ENCODE measurements around the gene TBPL1. TPM values are rescaled to one million over a fixed set of nuclear protein-coding genes. Genes with fewer than 3 reads are reported as not detected.

Gene TBPL1
- total RNA-seq, 1 experiment from 2014 or later, result 40.9 TPM

DNA sequence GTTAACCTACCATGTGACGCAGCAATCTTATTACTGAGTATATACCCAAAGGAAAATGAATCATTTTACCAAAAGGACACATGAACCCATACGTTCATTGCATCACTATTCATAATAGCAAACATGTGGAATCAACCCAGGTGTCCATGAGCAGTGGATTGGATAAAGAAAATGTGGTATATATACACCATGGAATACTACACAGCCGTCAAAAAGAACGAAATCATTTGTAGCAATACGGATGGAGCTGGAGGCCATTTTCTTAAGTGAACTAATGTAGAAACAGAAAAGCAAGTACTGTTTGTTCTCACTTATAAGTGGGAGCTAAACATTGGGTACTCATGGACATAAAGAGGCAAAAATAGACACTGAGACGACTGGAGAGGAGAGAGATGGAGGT, 44.2 kb downstream of the TBPL1 start:
- H3K36me3 Mint-ChIP-seq (ENCODE audit: insufficient read depth, unreplicated experiment), result no peaks in the 10 kb centered on the region
- ChIA-PET CTCF (interaction anchor here (1.9 kb wide), 1 partner anchor 67 kb away, joined by 11 read pairs; no protein-coding TSS in a partner anchor), POLR2A (interaction anchor here (0.9 to 1.1 kb wide), 2 partner anchors 16 to 50 kb away, joined by 3 to 5 read pairs; no protein-coding TSS in a partner anchor)
- H3K27ac Mint-ChIP-seq (ENCODE audit: low read depth, unreplicated experiment), result no peak overlapping the region
- no peaks in the 10 kb centered on the region for H3K4me1 Mint-ChIP-seq (ENCODE audit: insufficient read depth, unreplicated experiment)
- intact Hi-C loops (cut with micrococcal nuclease), result no loop called here
- no peak overlapping the region for H3K4me3 Mint-ChIP-seq (ENCODE audit: unreplicated experiment)
- no peaks in the 10 kb centered on the region for H3K9me3 Mint-ChIP-seq (ENCODE audit: unreplicated experiment)
- no TSS peak for BruUV-seq (replicated peaks)
- no peak for DNase-seq (ENCODE audit: unreplicated experiment)
- no peaks in the 10 kb centered on the region for H3K27me3 Mint-ChIP-seq (ENCODE audit: insufficient read depth, unreplicated experiment)
- TF ChIP-seq, protein P1, sequence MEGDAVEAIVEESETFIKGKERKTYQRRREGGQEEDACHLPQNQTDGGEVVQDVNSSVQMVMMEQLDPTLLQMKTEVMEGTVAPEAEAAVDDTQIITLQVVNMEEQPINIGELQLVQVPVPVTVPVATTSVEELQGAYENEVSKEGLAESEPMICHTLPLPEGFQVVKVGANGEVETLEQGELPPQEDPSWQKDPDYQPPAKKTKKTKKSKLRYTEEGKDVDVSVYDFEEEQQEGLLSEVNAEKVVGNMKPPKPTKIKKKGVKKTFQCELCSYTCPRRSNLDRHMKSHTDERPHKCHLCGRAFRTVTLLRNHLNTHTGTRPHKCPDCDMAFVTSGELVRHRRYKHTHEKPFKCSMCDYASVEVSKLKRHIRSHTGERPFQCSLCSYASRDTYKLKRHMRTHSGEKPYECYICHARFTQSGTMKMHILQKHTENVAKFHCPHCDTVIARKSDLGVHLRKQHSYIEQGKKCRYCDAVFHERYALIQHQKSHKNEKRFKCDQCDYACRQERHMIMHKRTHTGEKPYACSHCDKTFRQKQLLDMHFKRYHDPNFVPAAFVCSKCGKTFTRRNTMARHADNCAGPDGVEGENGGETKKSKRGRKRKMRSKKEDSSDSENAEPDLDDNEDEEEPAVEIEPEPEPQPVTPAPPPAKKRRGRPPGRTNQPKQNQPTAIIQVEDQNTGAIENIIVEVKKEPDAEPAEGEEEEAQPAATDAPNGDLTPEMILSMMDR (IDR thresholded peaks at IDR 0.05; ENCODE audit: unreplicated experiment), result no peak

DNA sequence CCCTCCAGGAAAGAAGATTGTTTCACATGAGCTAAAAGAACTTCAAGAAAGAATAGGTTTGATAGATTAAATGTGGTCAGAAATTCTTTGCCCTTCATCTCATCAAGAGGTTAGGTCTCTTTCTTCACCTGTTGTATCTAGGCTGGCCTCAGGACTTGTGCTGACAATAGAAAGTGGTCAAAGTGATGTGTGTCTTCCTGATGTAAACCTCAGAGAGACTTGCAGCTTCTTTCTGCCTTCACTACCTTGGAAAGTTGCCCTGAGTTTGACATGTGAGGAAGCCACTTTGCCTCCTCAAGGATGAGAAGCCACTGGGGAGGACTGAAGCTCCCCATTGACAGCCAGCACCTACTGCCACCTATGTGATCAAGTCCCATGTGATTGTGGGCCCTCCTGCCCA, 46.3 kb downstream of the TBPL1 start:
- intact Hi-C loops (cut with micrococcal nuclease), result no loop called here
- H3K4me1 Mint-ChIP-seq (ENCODE audit: insufficient read depth, unreplicated experiment), result peaks cover 7% of the 10 kb centered on the region
- DNase-seq (ENCODE audit: unreplicated experiment), result no peak
- POLR2A ChIA-PET, result interaction anchor here (1.0 kb wide), 1 partner anchor 10 kb away, joined by 4 read pairs; no protein-coding TSS in a partner anchor
- H3K9me3 Mint-ChIP-seq (ENCODE audit: unreplicated experiment), result no peaks in the 10 kb centered on the region
- H3K27ac Mint-ChIP-seq (ENCODE audit: low read depth, unreplicated experiment), result no peak overlapping the region
- H3K4me3 Mint-ChIP-seq (ENCODE audit: unreplicated experiment), result no peak overlapping the region
- peaks cover 13% of the 10 kb centered on the region for H3K27me3 Mint-ChIP-seq (ENCODE audit: insufficient read depth, unreplicated experiment)
- TF ChIP-seq, protein P1 (IDR thresholded peaks at IDR 0.05; ENCODE audit: unreplicated experiment), result no peak
- no peaks in the 10 kb centered on the region for H3K36me3 Mint-ChIP-seq (ENCODE audit: insufficient read depth, unreplicated experiment)
- CTCF ChIA-PET, result interaction anchor here (0.8 to 1.3 kb wide), 5 partner anchors 25 to 98 kb away, joined by 3 to 6 read pairs (median 3); no protein-coding TSS in a partner anchor
- no TSS peak for BruUV-seq (replicated peaks)

DNA sequence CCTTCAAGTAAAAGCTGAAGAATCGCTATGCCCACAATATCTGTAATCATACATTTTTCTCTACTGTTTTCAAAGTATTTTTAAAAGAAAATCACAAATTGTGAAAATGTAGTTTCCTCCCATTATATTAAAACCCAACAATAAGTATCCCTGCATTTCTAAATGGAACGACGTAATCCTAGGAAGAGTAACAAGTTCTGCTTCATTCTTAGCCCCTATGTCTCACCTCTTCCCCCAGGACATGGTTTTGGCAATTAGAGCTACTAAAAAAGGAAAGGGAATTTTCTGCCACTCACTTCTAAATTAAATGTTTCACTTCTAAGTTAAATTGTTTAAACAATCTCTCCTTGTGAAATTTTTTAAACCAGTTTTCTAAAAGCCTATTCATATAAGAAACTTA, 47.4 kb downstream of the TBPL1 start:
- Mint-ChIP-seq H3K27me3 (ENCODE audit: insufficient read depth, unreplicated experiment) (peaks cover 13% of the 10 kb centered on the region), H3K36me3 (ENCODE audit: insufficient read depth, unreplicated experiment) (no peaks in the 10 kb centered on the region), H3K9me3 (ENCODE audit: unreplicated experiment) (no peaks in the 10 kb centered on the region), H3K4me1 (ENCODE audit: insufficient read depth, unreplicated experiment) (peaks cover 7% of the 10 kb centered on the region), H3K27ac (ENCODE audit: low read depth, unreplicated experiment) (no peak overlapping the region), H3K4me3 (ENCODE audit: unreplicated experiment) (no peak overlapping the region)
- CTCF ChIA-PET, result interaction anchor here (0.7 to 1.1 kb wide), 2 partner anchors 28 to 63 kb away, joined by 3 to 4 read pairs; no protein-coding TSS in a partner anchor
- BruUV-seq (replicated peaks), result no TSS peak
- no peak for DNase-seq (ENCODE audit: unreplicated experiment)
- POLR2A ChIA-PET, result no interaction called here
- intact Hi-C loops (cut with micrococcal nuclease), result no loop called here
- TF ChIP-seq, protein P1 (IDR thresholded peaks at IDR 0.05; ENCODE audit: unreplicated experiment), result no peak

DNA sequence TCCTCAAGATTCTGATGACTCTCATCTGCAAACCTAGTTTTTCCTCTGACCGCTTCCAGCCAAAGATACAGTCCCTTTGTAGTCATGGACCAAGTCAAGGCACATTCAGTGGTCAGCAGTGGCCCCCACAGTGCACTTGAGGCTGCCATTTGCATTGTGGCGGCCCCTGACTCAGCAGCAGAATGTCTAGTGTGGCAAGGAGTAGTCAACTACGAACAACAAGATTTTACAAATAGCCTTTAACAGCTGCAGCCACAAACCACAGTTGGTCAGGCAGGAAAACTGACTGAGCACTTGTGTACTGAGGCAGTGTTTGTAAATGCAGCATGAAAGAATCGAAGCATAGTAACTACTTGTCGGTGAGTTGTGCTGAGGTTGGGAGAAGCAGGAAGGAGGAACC, 49.8 kb downstream of the TBPL1 start:
- intact Hi-C loops (cut with micrococcal nuclease), result no loop called here
- DNase-seq (ENCODE audit: unreplicated experiment), result no peak
- Mint-ChIP-seq H3K27me3 (ENCODE audit: insufficient read depth, unreplicated experiment) (peaks cover 13% of the 10 kb centered on the region), H3K4me3 (ENCODE audit: unreplicated experiment) (no peak overlapping the region), H3K9me3 (ENCODE audit: unreplicated experiment) (no peaks in the 10 kb centered on the region), H3K4me1 (ENCODE audit: insufficient read depth, unreplicated experiment) (peaks cover 16% of the 10 kb centered on the region), H3K27ac (ENCODE audit: low read depth, unreplicated experiment) (no peak overlapping the region), H3K36me3 (ENCODE audit: insufficient read depth, unreplicated experiment) (no peaks in the 10 kb centered on the region)
- TF ChIP-seq, protein P1 (IDR thresholded peaks at IDR 0.05; ENCODE audit: unreplicated experiment), result no peak
- no TSS peak for BruUV-seq (replicated peaks)
- CTCF ChIA-PET, result interaction anchor here (0.8 to 1.9 kb wide), 5 partner anchors 20 to 61 kb away, joined by 3 to 6 read pairs (median 5); no protein-coding TSS in a partner anchor
- POLR2A ChIA-PET, result interaction anchor here (0.7 to 1.7 kb wide), 4 partner anchors 12 to 1590 kb away, joined by 3 to 8 read pairs (median 5); no protein-coding TSS in a partner anchor

All from MCF 10A (cell line).